OCI-LY7 (cell line): ENCODE measurements around the gene SLC26A11. TPM values are rescaled to one million over a fixed set of nuclear protein-coding genes. Genes with fewer than 3 reads are reported as not detected.

Experiments used
- BruUV-seq: library from RNA; stranded (reverse); fragments of 400-500 nt; replicated peaks from 2 replicates; lab custom pipeline; 2021; lab: Mats Ljungman, UMichigan
- CTCF ChIA-PET: fragments of 300-600 bp; sonication (Branson Sonifier 250); formaldehyde crosslinking; loops from one replicate; lab custom pipeline; 2022; ENCODE audit warnings: antibody characterized with exemption; ENCODE audit not compliant: unreplicated experiment; lab: Charles Lee
- POLR2A ChIA-PET: fragments of 300-600 bp; sonication (Branson Sonifier 250); formaldehyde crosslinking; loops from one replicate; lab custom pipeline; 2022; ENCODE audit warnings: antibody characterized with exemption; lab: Charles Lee
- DNase-seq: peaks from one replicate; pipeline ENCODE4 v3.0.0-alpha.2; 2015; ENCODE audit warnings: low spot score
- H2AFZ ChIP-seq: fragments of 200-600 bp; sonication (generic), shearing (Covaris generic); 2 replicates; pipeline ENCODE4 v1.6.1; 2014; ENCODE audit warnings: mild to moderate bottlenecking, antibody characterized with exemption, low read length, moderate library complexity
- H3K27ac ChIP-seq: fragments of 200-600 bp; sonication (generic); 2 replicates; pipeline ENCODE4 v1.5.1; 2014; ENCODE audit warnings: mixed run types, low read depth, mild to moderate bottlenecking, moderate library complexity, low read length, inconsistent platforms; ENCODE audit not compliant: poor library complexity, severe bottlenecking
- H3K36me3 ChIP-seq: fragments of 200-600 bp; sonication (generic); 2 replicates; pipeline ENCODE4 v1.6.1; 2014; ENCODE audit warnings: mild to moderate bottlenecking, antibody characterized with exemption, low read length, moderate library complexity, mixed read lengths; ENCODE audit not compliant: insufficient read depth
- H3K4me1 ChIP-seq: fragments of 200-600 bp; sonication (generic); 2 replicates; pipeline ENCODE4 v1.5.1; 2014; ENCODE audit warnings: mild to moderate bottlenecking, low read length; ENCODE audit not compliant: insufficient read depth, poor library complexity, severe bottlenecking
- H3K4me2 ChIP-seq: fragments of 200-600 bp; sonication (generic); 2 replicates; pipeline ENCODE4 v1.6.1; 2014; ENCODE audit warnings: mild to moderate bottlenecking, low read length
- H3K4me3 ChIP-seq: fragments of 200-600 bp; sonication (generic); 2 replicates; pipeline ENCODE4 v1.5.1; 2014; ENCODE audit warnings: mild to moderate bottlenecking, low read depth, low read length; ENCODE audit not compliant: poor library complexity, severe bottlenecking
- H3K79me2 ChIP-seq: fragments of 200-600 bp; sonication (generic); 2 replicates; pipeline ENCODE4 v1.6.1; 2016; ENCODE audit warnings: low read depth, mild to moderate bottlenecking, low read length, moderate library complexity, mixed read lengths; ENCODE audit not compliant: insufficient read depth
- H3K9me2 ChIP-seq: fragments of 200-600 bp; sonication (generic); 2 replicates; pipeline ENCODE4 v1.6.1; 2016; ENCODE audit warnings: mild to moderate bottlenecking, low read length, mixed read lengths; ENCODE audit not compliant: insufficient read depth
- H3K9me3 ChIP-seq: fragments of 200-600 bp; sonication (generic); 2 replicates; pipeline ENCODE4 v1.6.1; 2014; ENCODE audit warnings: mild to moderate bottlenecking, mixed run types, low read length, mixed read lengths
- H4K20me1 ChIP-seq: fragments of 200-600 bp; sonication (generic); 2 replicates; pipeline ENCODE4 v1.6.1; 2014; ENCODE audit warnings: mild to moderate bottlenecking, antibody characterized with exemption, low read length, moderate library complexity, mixed read lengths; ENCODE audit not compliant: insufficient read depth
- CTCF ChIP-seq: fragments of 200-600 bp; sonication (generic); conservative IDR thresholded peaks from 2 replicates; pipeline ENCODE4 v1.5.1; 2014; ENCODE audit warnings: mild to moderate bottlenecking, antibody characterized with exemption, low read length, moderate library complexity, mixed read lengths
- EZH2phosphoT487 ChIP-seq: fragments of 200-600 bp; sonication (generic); IDR thresholded peaks from 2 replicates; pipeline ENCODE4 v1.6.1; 2018; ENCODE audit warnings: low read depth, borderline replicate concordance, mild to moderate bottlenecking, mixed run types, antibody characterized with exemption, low read length, moderate library complexity, mixed read lengths
- intact Hi-C: fragments of 100-400 bp; cut with micrococcal nuclease; formaldehyde crosslinking; loops from one replicate; pipeline ENCODE4 v1.10.0; 2022; ENCODE audit not compliant: unreplicated experiment
- total RNA-seq, 2 experiments: library from RNA; depleted of rRNA in 1 of 2; stranded (reverse); fragments of >200 nt in 1 of 2; shearing (Covaris generic) in 1 of 2; gene quantifications; 2 replicates each; pipeline ENCODE4 v1.2.3, GENCODE V29; 2014 to 2022

The SLC26A11 gene
- total RNA-seq, 2 experiments from 2014 or later: 3.5 to 4.1 TPM

GRCh38 chr17:80287806-80288567 lies 67.8 kb downstream of the SLC26A11 start:
- peaks cover 4% of the 10 kb centered on the region; the same call in 1 of the 2 replicates for H3K36me3 ChIP-seq
- BruUV-seq: TSS peak; percentile 71
- intact Hi-C loops: no loop called here
- no peaks in the 10 kb centered on the region for H3K79me2 ChIP-seq
- H2AFZ ChIP-seq: no peak overlapping the region
- TF ChIP-seq CTCF: no peak
- no peak for TF ChIP-seq EZH2phosphoT487
- ChIA-PET CTCF (no interaction called here), POLR2A (no interaction called here)
- H3K9me2 ChIP-seq: no peaks in the 10 kb centered on the region
- H3K27ac ChIP-seq: no peak overlapping the region
- no peak for DNase-seq
- H3K4me2 ChIP-seq: no peak overlapping the region
- H3K9me3 ChIP-seq: no peaks in the 10 kb centered on the region
- H4K20me1 ChIP-seq: no peaks in the 10 kb centered on the region
- H3K4me1 ChIP-seq: peaks cover 1% of the 10 kb centered on the region
- H3K4me3 ChIP-seq: no peak overlapping the region

GRCh38 chr17:80289616-80290015 lies 69.4 kb downstream of the SLC26A11 start:
- no peak overlapping the region for H3K27ac ChIP-seq
- DNase-seq: no peak
- no peak overlapping the region for H2AFZ ChIP-seq
- POLR2A ChIA-PET: interaction anchor here (0.7 kb wide), 1 partner anchor 23 kb away, joined by 3 read pairs; no protein-coding TSS in a partner anchor
- no peaks in the 10 kb centered on the region for H3K79me2 ChIP-seq
- CTCF ChIA-PET: interaction anchor here (0.6 kb wide), 1 partner anchor 12 kb away, joined by 3 read pairs; no protein-coding TSS in a partner anchor
- no peaks in the 10 kb centered on the region for H4K20me1 ChIP-seq
- no peaks in the 10 kb centered on the region for H3K9me2 ChIP-seq
- TF ChIP-seq CTCF (no peak), EZH2phosphoT487 (no peak)
- intact Hi-C loops: no loop called here
- H3K4me1 ChIP-seq: no peaks in the 10 kb centered on the region
- H3K4me2 ChIP-seq: no peak overlapping the region
- no peaks in the 10 kb centered on the region for H3K9me3 ChIP-seq
- BruUV-seq: no TSS peak
- peaks cover 4% of the 10 kb centered on the region; the same call in 1 of the 2 replicates for H3K36me3 ChIP-seq
- H3K4me3 ChIP-seq: no peak overlapping the region

- DNase-seq: no peak
Observed at GRCh38 chr17:80290156-80290555, 69.9 kb downstream of the SLC26A11 start.

More at GRCh38 chr17:80290156-80290555, 69.9 kb downstream of the SLC26A11 start:
- CTCF ChIA-PET: no interaction called here
- H3K4me1 ChIP-seq: no peaks in the 10 kb centered on the region
- H3K9me2 ChIP-seq: no peaks in the 10 kb centered on the region
- H3K79me2 ChIP-seq: no peaks in the 10 kb centered on the region
- H3K4me3 ChIP-seq: no peak overlapping the region
- intact Hi-C loops: no loop called here
- peaks cover 4% of the 10 kb centered on the region; the same call in 1 of the 2 replicates for H3K36me3 ChIP-seq
- TF ChIP-seq CTCF: no peak
- POLR2A ChIA-PET: no interaction called here
- BruUV-seq: no TSS peak
- no peaks in the 10 kb centered on the region for H4K20me1 ChIP-seq
- H3K9me3 ChIP-seq: no peaks in the 10 kb centered on the region
- no peak overlapping the region for H3K4me2 ChIP-seq
- H3K27ac ChIP-seq: no peak overlapping the region
- no peak overlapping the region for H2AFZ ChIP-seq
